HG03521 (cell line): Measurements from ENCODE around the gene TTI1.

Experiments used
- ATAC-seq: cut with Tn5 transposase; IDR thresholded peaks from one replicate; pipeline ENCODE4 v1.9.1; 2021; ENCODE audit warnings: mild to moderate bottlenecking, moderate library complexity; ENCODE audit not compliant: unreplicated experiment

The TTI1 gene

DNA sequence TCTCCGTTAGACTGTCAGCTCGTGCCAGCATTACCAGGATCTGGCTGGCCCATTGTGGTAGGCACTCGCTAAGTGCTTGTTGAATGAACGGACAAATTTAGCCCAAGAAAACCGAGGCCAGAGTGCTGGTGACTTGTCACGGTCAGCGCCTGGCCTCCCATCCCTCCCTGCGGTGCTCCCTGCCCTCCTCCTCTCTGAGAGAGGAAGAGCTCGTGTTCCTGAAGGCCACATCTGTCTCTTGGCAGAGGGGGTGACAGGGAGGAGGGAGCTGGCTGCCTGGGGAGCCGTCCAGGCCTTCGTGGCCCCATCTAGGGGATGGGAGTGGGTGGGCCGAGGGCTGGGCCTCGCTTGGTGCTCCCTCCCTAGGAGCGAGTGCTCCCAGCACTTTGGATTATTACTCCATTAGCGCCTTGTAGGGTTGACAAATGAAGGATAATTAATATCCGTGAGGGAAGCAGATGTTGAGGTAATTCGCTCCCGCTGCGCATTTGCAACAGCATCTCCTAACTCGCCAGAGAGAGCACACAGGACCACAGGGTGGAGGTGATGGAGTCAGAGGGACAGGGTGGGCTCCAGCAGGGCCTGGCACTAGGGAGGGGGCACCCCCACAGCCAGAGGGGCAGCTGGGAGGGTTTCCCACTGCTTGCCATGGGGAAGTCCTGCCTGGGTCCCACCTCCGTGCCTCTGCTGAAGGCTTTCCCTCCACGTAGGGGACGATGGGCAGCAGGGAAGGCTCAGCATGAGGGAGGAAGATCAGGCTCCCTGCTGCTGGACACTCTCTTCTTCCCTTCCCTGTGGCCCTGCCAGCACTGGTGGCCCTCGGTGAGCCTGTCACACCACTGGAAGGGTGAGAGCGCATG is 93.3 kb downstream of the TTI1 start:
- no peak for ATAC-seq

DNA sequence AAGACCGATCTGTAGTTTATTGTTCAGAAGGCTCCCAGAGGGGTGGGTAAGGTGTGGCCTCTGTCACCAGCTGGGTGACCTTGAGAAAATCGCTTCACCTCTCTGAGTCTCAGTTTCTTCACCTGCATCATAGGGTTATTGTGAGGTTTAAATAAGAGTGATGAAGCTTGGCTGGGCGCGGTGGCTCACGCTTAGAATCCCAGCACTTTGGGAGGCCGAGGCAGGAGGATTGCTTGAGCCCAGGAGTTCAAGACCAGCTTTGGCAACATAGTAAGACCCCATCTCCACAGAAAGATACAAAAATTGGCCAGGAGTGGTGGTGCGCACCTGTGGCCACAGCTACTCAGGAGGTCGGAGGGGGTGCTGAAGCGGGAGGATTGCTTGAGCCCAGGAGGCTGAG is 94.3 kb downstream of the TTI1 start:
- no peak for ATAC-seq

DNA sequence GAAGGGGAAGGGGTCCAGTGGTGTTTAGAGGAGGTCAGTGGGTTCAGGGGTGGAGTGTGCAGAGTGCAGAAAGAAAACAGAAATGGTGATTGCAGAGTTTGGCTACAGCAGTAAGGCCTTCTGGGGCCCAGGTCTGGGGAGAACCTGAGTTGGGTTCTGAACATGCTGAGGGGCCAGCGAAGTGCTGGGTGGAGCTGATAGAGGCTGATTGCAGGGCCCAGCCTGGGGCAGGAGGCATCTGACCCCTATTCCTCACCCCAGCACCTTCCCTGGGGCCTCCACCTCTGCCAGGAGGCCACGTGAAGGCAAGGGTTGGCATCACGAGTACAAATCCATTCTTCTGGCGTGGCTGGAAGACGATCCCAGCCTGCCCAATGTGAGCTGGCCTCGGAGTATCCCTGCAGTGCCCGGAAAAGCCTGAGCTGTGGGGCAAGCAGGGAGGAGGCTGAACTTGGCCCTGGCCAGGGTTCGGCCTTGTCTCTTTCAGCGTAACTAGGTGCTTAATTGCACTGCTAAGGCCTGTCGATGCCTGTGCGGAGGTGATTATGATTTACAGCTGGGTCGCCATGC is 95.0 kb downstream of the TTI1 start:
- ATAC-seq = no peak

DNA sequence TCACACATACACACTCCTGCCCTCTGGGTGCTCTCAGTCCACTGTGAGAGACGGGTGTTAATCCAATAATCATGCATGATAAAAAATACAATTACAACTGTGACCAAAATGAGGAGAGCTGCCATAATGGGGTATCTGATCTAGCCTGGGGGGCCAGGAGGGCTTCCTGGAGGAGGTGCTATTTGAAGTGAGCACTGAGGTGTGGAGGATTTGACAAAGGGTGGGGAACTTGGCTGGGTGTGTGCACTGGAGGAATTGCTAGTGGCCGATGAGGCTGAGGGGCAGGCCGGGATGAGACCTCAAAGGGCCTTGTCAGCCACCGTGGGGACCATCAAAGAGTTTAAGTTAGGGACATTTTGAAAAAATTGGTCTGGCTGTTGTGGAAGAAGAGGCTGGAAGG is 95.6 kb downstream of the TTI1 start:
- no peak for ATAC-seq

DNA sequence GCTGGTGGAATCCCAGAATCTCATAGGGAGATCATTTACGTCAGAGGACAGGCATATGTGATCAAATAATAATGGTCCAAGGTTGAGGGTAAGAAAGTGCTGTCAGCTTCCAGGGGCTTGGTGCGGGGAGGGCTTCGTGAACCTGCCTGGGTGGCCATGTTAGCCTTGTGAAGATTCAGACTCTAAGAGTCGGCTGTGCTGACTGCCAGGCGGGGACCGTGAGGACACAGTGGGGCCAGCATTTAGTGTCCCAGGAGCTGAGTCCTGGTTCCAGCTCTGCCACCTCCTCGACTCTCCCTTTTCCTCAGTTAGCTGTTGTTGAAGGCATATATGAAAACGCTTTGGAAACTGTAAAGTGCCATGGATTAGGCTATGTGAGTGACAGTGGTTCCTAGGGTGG is 96.8 kb downstream of the TTI1 start:
- no peak for ATAC-seq

DNA sequence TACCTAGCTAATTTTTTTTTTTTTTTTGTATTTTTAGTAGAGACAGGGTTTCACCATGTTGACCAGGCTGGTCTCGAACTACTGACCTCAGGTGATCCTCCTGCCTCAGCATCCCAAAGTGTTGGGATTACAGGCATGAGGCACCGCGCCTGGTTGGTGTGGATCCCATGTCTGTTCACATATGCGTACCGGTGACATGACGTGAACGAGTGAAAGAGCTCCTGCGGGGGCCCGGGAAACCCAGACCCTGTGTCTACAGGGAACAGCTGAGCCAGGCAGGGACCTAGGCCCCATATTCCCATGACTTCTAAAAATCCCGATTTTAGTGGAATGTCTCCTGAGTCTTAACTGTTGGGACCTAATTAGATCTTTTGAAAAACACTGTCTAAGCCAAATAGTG is 97.2 kb downstream of the TTI1 start:
- ATAC-seq = no peak

DNA sequence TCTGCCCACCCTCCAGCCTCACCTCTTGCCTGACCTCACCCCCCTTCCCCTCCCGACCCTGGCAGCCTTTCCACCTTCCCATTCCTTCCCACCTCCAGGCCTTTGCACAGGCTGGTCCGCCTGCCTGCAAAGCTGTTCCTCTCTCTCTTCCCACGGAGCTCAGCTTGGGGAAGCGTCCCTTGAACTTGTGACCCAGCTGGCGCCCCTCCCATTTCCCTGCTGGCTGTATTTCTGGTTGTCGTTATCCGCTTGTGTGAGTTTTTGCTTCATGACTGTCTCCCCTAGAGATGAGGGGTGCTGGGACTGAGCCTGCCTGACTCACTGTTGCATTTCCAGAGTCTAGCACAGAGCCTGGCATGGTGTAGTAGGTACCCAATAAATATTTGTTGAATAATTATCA is 97.8 kb downstream of the TTI1 start:
- ATAC-seq = no peak

DNA sequence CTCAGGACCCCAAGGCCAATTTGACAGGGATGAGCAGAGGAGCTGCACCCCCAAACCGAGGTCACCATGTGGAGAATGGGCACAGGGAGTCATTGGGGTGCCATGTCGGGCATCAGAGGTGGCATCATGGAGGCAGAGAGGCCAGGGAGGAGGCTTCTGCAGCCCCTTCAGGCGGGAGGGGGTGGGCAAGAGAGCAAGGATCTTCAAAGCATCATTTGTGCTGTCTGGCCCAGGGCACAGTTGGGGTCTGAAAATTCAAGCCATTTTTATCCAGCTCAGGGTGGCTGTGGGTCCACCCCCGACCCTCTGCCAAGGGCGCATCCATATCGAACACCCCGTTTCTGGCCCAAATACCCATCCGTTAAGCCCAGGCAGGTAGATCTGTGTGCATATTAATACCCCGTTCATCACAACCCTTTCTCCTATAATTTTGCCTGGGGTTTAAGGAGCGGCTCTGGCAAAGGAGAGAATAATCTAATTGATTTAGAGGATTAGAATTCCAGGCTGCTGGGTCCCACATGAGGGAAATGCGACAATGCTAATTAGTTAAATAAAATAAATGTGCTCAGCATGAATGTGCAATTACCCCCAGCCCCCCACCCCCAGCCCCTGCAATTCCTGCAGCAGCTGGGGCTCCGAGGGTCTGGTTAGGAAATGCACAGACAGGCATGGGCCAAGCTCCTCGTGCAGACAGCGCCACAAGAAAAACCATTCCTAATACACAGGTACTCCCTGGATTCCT is 98.5 kb downstream of the TTI1 start:
- ATAC-seq = no peak

DNA sequence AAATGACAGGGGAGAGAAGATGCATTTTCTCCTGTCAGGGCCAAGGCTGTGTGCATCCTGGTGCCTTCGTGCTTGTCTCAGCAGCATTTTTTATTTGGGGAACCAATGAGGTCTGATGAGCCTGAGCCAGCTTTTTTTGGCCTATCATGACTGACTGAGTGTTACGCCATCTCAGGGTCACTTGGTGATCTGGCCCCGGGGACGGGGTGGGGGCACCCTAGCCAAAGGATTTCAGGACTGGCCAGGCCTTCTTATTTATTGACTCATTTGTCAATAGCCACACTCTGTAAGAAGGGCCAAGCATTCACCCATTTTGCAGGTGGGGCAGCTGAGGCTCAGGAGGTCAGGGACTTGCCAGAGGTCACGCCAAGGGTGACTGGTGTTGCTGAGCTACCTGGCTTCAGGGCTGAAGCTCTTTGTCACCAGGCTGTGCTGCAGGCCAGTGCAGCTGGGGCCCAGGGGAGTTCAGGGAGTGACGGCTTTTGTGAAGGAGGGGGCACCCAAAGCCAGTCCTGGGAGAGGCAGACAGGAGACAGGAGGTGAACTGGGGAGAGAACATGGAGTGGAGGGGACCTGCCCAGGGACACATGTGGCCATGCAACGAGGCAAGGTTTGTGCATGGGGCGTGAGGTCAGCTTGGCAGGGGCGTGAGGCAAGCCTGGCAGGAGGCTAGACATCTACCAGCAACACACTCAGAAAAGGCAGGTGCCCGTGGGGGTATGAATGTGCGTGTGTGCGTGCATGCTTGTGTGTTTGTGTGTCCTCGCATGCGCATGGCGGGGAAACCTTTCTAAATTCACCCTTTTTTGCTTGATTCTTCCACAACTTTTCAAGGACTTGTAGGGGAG is 99.2 kb downstream of the TTI1 start:
- ATAC-seq = no peak
